IPS DF 6.9 (cell line): Measurements from ENCODE around the gene MCUB.

Experiments
- DNase-seq: peaks from one replicate; pipeline ENCODE4 v3.0.0-alpha.2; 2013; ENCODE audit warnings: low read depth, low spot score
- H3K27ac ChIP-seq: one replicate; pipeline ENCODE4 v1.5.1; 2013; ENCODE audit warnings: low read length, control low read depth
- H3K27me3 ChIP-seq: 2 replicates; pipeline ENCODE4 v1.6.1; 2013; ENCODE audit warnings: mild to moderate bottlenecking, low read length; ENCODE audit not compliant: control insufficient read depth, insufficient read depth
- H3K36me3 ChIP-seq: 2 replicates; pipeline ENCODE4 v1.6.1; 2013; ENCODE audit warnings: low read length; ENCODE audit not compliant: control insufficient read depth, insufficient read depth
- H3K4me1 ChIP-seq: 2 replicates; pipeline ENCODE4 v1.6.1; 2013; ENCODE audit warnings: low read length; ENCODE audit not compliant: control insufficient read depth, insufficient read depth
- H3K4me3 ChIP-seq: 2 replicates; pipeline ENCODE4 v1.5.1; 2013; ENCODE audit warnings: mild to moderate bottlenecking, low read length
- H3K9me3 ChIP-seq: 2 replicates; pipeline ENCODE4 v1.6.1; 2013; ENCODE audit warnings: low read length, inconsistent platforms; ENCODE audit not compliant: control insufficient read depth, insufficient read depth
- WGBS: extraction: QIAGEN DNeasy Blood & Tissue Kit; methylation state at CpG from one replicate; pipeline ENCODE4 v1.1.7; 2013; ENCODE audit warnings: mixed read lengths, missing lambda C conversion rate; ENCODE audit not compliant: insufficient read length, insufficient coverage; 5-methylcytosine and 5-hydroxymethylcytosine counted together

Gene MCUB

GRCh38 chr4:109701566-109702410 is 141.7 kb downstream of the MCUB start:
- peak; percentile 9 for DNase-seq
- H3K4me1 ChIP-seq = no peaks in the 10 kb centered on the region
- H3K4me3 ChIP-seq = peak overlapping the region; percentile 74; the same call in 1 of the 2 replicates
- no peak overlapping the region for H3K27ac ChIP-seq
- no peaks in the 10 kb centered on the region for H3K36me3 ChIP-seq
- no peaks in the 10 kb centered on the region for H3K27me3 ChIP-seq
- no peaks in the 10 kb centered on the region for H3K9me3 ChIP-seq
- WGBS = no CpG with 5 or more reads among the region's 21 CpGs

DNA sequence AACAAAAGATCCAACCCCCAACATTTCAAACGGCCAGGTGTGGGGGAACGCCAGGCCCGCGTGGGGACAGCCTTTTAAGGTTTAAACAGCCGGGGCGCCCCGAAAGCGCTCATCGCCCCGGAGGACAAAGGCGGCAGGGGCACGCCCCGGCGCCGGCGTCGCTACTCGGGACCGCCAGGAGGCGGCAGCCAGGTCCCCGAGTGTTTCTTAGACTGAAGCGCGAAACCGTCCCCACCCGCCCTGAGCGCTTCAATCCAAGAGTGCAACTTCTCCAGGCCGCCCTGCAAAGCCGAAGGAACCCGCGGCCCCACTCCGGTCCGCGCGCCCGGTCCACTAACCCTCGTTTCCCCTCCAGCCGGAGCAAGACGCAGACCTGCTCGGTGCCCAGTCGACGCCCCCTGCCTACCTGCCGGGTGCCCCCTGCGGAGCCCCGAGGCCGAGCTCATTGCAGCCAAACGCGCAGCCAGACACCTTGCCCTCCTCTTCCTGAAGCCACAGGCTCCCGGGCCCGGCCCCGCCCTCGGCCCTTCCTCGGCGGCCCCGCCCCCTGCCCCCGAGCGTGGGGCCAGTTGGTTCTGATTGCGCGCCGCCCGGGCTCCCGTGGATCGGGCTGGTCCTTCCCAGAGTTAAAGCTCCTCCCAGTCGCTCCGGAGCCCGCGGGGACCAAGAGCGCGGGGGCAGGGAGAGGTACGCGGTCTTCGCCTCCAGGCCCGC is 143.1 kb downstream of the MCUB start, which contains the start of gene CASP6:
TSS of gene CASP6 (minus strand) at position 496 of the 714 bp plus-strand sequence. CDS start at position 446, 50 bp downstream.
- Histone ChIP-seq H3K4me1 (no peaks in the 10 kb centered on the region), H3K36me3 (no peaks in the 10 kb centered on the region), H3K27ac (no peak within 1 kb of the TSS), H3K27me3 (no peaks in the 10 kb centered on the region), H3K4me3 (peak within 1 kb of the TSS; percentile 74; the same call in 1 of the 2 replicates), H3K9me3 (no peaks in the 10 kb centered on the region)
- DNase-seq = peak; percentile 47
- no CpG with 5 or more reads among the region's 72 CpGs for WGBS

GRCh38 chr4:109703664-109704361 is 143.8 kb downstream of the MCUB start:
- no peak for DNase-seq

DNA sequence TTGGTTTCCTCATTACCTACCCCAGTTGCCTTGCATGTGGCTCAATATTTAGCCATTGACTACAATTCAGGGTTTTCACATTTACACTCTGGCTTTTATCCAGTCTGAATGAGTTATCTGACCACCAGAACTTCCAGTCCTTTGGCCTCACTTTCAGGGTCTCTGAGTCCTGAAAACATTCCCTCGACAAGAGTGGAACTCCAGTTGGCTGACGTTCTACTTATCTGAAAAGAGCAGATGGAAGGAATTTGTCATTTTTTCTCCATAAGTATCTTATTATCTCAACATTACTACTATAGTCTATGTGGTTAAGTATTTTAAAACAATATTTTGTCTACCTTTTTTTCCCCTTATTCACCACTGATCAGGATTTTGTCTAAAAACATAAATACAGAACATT is 148.4 kb downstream of the MCUB start:
- H3K4me1 ChIP-seq = no peaks in the 10 kb centered on the region
- H3K9me3 ChIP-seq = no peaks in the 10 kb centered on the region
- no peaks in the 10 kb centered on the region for H3K36me3 ChIP-seq
- H3K27ac ChIP-seq = no peak overlapping the region
- H3K27me3 ChIP-seq = no peaks in the 10 kb centered on the region
- no peak for DNase-seq
- H3K4me3 ChIP-seq = no peak overlapping the region
- whole genome bisulfite sequencing = no CpG with 5 or more reads among the region's 2 CpGs

More at GRCh38 chr4:109703664-109704361, 143.8 kb downstream of the MCUB start:
- H3K4me1 ChIP-seq = no peaks in the 10 kb centered on the region
- H3K27me3 ChIP-seq = no peaks in the 10 kb centered on the region
- no peaks in the 10 kb centered on the region for H3K36me3 ChIP-seq
- H3K27ac ChIP-seq = no peak overlapping the region
- peak overlapping the region; percentile 74; the same call in 1 of the 2 replicates for H3K4me3 ChIP-seq
- WGBS = no CpG with 5 or more reads among the region's 11 CpGs
- H3K9me3 ChIP-seq = no peaks in the 10 kb centered on the region

DNA sequence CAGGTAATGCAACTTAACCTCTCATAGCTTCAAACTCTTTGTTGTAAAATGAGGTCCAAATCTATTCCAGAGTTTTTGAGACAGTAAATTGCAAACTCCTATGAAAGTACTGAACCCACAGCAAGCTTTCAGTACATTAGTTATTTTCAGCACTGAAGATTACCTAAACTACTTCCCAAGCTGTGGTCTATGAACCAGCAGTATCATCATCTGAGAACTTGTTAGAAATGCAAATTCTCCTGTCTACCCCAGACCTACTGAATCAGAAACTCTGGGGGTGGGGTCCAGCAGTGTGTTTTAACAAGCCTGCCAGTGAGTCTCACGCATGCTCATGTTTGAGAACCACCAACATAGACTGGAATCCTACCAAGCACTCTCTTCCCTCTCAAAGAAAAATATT is 148.9 kb downstream of the MCUB start:
- Histone ChIP-seq H3K9me3 (no peaks in the 10 kb centered on the region), H3K27ac (no peak overlapping the region), H3K36me3 (no peaks in the 10 kb centered on the region; the same call in 1 of the 2 replicates), H3K27me3 (no peaks in the 10 kb centered on the region), H3K4me3 (no peak overlapping the region), H3K4me1 (no peaks in the 10 kb centered on the region)
- no CpG with 5 or more reads among the region's 1 CpG for WGBS
- no peak for DNase-seq

- Histone ChIP-seq H3K4me3 (no peak overlapping the region), H3K9me3 (no peaks in the 10 kb centered on the region), H3K27me3 (no peaks in the 10 kb centered on the region), H3K4me1 (no peaks in the 10 kb centered on the region), H3K27ac (no peak overlapping the region), H3K36me3 (no peaks in the 10 kb centered on the region; the same call in 1 of the 2 replicates)
- no CpG with 5 or more reads among the region's 3 CpGs for WGBS
- no peak for DNase-seq
These were observed 153.5 kb downstream of the MCUB start for GRCh38 chr4:109713500-109713899.

- no peaks in the 10 kb centered on the region for H3K27me3 ChIP-seq
- H3K4me1 ChIP-seq = no peaks in the 10 kb centered on the region
- no peaks in the 10 kb centered on the region for H3K9me3 ChIP-seq
- DNase-seq = no peak
- no peak overlapping the region for H3K4me3 ChIP-seq
- WGBS = no CpG with 5 or more reads among the region's 1 CpG
- H3K27ac ChIP-seq = no peak overlapping the region
- H3K36me3 ChIP-seq = no peaks in the 10 kb centered on the region; the same call in 1 of the 2 replicates
These were observed 158.7 kb downstream of the MCUB start for GRCh38 chr4:109718759-109719158.

- no peaks in the 10 kb centered on the region; the same call in 1 of the 2 replicates for H3K36me3 ChIP-seq
- H3K4me3 ChIP-seq = no peak overlapping the region
- H3K27me3 ChIP-seq = no peaks in the 10 kb centered on the region
- H3K4me1 ChIP-seq = no peaks in the 10 kb centered on the region
- DNase-seq = no peak
- H3K27ac ChIP-seq = no peak overlapping the region
- no CpG with 5 or more reads among the region's 4 CpGs for WGBS
- H3K9me3 ChIP-seq = no peaks in the 10 kb centered on the region
These were observed 159.6 kb downstream of the MCUB start for GRCh38 chr4:109719604-109720003.

GRCh38 chr4:109721033-109721432 is 161.0 kb downstream of the MCUB start:
- no CpG with 5 or more reads among the region's 7 CpGs for WGBS
- no peak for DNase-seq

DNA sequence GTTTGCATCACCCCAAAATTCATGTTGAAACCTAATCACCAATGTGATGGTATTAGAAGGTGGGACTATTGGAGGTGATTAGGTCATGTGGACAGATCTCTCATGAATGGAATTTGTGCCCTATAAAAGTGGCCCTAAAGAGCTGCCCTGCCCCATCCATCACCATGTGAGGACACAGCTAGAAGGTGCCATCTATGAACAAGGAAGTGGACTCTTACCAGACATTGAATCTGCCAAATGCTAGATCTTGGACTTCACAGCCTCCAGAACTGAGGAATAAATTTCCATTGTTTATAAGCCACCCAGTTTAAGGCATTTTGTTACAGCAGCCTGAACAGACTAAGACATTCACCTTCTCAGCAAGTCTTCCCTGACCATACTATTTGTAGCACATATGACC is 162.3 kb downstream of the MCUB start:
- no peak for DNase-seq

More at GRCh38 chr4:109721033-109721432, 161.0 kb downstream of the MCUB start:
- no peaks in the 10 kb centered on the region for H3K9me3 ChIP-seq
- no peak overlapping the region for H3K27ac ChIP-seq
- no peaks in the 10 kb centered on the region for H3K4me1 ChIP-seq
- no peak overlapping the region for H3K4me3 ChIP-seq
- H3K27me3 ChIP-seq = no peaks in the 10 kb centered on the region
- no peaks in the 10 kb centered on the region; the same call in 1 of the 2 replicates for H3K36me3 ChIP-seq

More for the DNA sequence above, 162.3 kb downstream of the MCUB start:
- no peak overlapping the region for H3K4me3 ChIP-seq
- H3K4me1 ChIP-seq = no peaks in the 10 kb centered on the region
- no peaks in the 10 kb centered on the region for H3K27me3 ChIP-seq
- H3K27ac ChIP-seq = no peak overlapping the region
- H3K9me3 ChIP-seq = no peaks in the 10 kb centered on the region
- H3K36me3 ChIP-seq = no peaks in the 10 kb centered on the region; the same call in 1 of the 2 replicates
